Hematopoietic multipotent progenitor cell treated with erythropoietin and hydrocortisone succinate and interleukin-3 and kit ligand, for 6 days (in vitro differentiated cells): ENCODE measurements around the gene RNASE3.
"Not testable (repeated sequence)": the region's sequence is repeated elsewhere in the genome, so short reads cannot be mapped to it uniquely, and the experiment has no call there.

Source experiments
- DNase-seq: peaks from one replicate; pipeline ENCODE4 v3.0.0-alpha.2; 2015

The RNASE3 gene

GRCh38 chr14:20891126-20891825 lies at the start of gene RNASE3:
RNASE3 (plus strand) TSS chr14:20891385; CDS start chr14:20891687, 302 bp downstream.
- peak; percentile 41 for DNase-seq

DNA sequence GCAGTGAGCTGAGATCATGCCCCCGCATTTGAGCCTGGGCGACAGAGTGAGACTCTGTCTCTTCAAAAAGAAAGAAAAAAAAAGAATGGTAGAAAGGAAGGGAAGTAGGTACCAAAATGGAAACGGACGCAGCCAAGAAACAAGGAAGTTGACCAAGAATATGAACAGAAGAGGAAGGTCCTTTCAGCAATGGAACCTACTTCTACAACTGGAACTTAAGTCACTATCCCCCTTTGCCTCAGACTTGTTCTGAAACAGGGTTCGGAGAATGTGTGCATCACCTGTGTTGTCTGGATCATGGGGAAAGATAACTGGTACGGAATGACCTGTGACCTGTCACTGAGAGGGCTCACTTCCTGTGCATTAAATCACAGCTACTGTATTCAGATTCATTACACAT lies 44.6 kb upstream of the RNASE3 start:
- DNase-seq: no peak

DNA sequence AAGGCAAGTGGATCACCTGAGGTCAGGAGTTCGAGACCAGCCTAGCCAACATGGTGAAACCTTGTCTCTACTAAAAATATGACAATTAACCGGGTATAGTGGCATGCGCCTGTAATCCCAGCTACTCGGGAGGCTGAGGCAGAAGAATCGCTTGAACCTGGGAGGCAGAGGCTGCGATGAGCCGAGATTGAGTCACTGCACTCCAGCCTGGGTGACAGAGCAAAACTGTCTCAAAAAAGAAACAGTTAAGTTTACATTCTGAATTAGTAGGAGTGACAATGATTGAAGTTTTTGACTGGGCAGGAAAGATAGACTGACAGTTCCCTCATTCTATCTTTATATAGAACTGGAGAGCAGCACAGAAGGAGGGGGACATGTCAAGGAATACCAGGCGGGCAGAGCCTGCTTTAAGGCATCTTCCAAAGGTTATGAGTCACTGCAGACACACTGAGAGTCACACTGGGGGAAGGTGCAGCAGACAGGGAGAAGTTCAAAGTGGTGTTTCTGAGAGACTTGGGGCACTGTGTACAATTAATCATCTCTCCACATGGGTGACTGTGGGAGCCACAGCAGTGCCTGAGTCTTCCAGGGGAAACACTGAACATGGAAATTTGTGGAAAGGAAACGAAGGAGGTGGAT lies 42.8 kb upstream of the RNASE3 start:
- no peak for DNase-seq

DNA sequence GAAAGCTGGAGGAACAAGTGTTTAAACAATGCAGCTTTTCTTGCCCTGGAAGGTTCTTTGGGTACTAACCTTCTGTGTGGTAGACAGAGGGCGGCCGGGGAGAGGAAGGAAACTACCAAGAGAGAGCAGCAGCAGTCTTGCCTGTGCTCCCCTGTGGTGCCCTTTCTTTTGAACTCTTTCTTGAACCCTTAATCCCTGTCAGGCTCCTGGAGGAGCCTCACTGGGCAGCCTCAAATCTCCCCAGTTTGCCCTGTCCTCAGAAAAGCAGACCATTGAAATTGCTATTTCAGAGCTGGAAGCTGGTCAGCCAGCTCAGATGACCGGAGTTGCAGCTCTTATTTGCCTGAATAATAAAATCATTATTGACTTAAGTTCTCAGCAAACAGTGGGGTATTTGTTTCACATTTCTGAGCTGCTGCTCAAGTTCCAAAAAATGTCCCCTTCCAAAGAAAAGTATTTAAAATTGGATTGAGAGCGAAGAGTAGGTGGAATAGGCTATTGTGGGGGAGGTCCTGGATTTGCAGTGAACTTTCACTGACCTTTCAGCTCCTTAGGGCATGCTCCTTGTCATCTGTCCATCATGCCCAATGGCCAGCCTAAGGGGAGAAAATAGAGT lies 42.1 kb upstream of the RNASE3 start:
- no peak for DNase-seq

DNA sequence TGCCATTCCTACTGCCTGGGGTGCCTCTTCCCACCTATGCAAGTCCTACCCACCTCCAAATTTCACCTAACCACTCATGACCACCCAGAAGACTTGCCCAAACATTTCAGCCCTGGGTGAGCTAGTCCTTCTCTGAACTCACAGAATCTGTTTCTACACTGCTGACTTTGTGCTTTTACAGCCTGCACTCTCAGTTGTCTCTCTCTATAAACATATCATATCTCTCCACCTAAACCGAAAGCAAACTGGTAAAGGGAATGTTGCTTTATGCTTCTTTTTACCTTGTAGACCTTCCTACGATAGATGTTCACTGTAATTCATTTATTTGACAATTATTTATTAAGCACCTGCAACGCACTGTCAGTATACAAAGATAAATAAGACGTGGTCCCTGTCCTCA lies 38.1 kb upstream of the RNASE3 start:
- no peak for DNase-seq

DNA sequence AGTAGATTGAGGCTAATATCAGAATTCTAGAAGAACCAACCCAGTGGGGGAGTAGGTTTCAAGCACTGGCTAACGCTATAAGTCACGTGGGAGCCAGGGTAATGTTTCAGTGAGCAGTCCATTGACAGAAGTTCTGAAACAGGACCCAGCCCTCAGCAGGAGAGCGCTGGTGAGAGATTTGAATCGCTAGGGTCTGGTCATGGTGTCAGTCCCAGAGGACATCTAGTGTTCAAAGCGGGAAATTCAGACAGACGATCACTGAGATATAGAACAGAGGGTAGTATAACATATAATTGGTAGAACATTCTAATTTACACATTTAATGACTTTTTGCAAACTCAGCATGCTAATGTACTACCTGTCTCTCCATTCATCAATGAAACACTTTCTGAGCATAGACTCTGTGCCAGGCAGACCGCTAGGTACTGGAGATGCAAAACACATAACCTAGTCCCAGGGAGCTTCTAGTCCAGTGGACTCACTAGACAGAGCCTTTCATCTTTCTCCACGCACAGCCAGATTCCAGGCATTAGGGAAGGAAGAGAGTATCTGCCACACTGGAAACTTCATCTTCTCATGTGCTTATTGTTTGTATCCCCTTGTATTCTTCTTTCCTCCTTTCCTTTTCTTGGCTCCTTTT lies 35.4 kb upstream of the RNASE3 start:
- DNase-seq: peak; percentile 96

- no peak for DNase-seq
Measured at GRCh38 chr14:20857207-20857606, 34.0 kb upstream of the RNASE3 start.

GRCh38 chr14:20857630-20858261 lies 33.4 kb upstream of the RNASE3 start:
- DNase-seq: peak; percentile 89

DNA sequence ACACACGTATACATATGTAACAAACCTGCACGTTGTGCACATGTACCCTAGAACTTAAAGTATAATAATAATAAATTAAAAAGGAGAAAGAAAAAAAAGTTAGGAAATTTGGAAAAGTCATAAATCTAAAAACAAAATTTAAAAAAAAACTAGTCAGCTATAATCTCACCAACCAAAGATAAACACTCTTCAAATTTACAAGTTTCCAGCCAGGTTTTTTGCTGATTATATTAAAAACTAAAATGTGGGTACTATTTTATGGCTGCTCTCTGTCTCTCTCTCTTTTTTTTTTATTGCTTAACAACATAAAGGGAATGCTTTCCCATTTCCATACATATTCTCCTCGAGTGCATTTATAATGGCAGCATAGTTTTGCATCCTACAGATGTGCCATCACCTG lies 25.0 kb upstream of the RNASE3 start:
- no peak for DNase-seq

DNA sequence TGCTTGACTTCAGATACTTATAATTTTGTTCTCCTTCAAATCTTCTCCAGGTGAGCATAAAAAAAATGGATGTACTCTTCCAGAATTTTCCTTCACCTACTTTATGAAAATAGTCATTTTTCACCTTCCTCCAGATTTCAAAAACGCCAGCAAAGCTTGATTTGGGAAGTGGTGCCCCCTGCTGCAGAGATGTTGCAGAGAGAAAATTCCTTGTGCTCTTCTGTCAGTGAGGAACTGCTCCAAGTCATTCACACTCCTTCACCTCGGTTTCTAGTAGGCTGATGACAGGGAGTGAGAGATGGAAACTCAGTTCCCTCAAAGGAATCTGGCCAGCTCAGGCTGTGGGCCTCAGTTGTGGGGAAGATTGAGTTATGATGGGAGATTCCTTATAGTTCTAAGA lies 24.2 kb upstream of the RNASE3 start:
- peak; percentile 54 for DNase-seq

DNA sequence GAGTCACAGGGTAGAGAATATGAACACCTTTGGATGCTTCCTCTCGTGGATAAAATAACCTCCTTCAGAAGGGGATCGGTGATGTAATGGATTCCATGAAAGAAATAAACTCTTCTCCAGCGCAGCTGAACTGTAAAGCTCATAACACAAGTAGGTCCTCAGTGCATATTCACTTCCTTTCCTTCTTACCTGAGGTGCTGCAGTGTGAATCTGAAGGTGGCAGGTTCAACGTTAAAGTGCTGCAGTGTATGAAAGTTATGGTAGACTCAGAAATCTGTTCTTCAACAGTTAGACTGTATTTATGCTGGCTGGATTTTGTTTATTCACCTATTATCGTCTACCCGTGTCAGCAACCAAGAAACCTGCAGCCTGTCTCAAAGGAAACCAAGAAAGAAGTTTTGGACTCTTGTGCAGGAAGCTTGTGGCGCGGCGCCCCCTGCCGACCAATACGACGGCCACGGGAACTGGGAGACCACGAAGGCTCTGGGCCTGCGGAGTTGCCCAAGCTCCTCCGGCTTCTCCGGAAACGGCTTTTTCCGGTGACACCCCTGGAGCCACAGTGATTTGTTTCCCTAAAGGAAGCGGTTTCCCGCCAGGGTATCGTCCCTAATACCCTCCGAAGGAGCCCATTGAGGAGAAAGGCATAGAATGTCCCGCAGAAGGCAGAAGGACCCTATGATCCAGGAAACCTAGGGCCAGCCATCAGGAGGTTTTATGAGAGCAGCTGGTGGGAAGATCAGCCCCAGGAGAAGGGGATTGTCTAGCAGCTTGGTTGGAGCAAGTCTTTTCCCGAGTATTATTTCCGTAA lies 17.6 kb upstream of the RNASE3 start:
- DNase-seq: peak; percentile 93

GRCh38 chr14:20877016-20877415 lies 14.2 kb upstream of the RNASE3 start:
- DNase-seq: no peak

DNA sequence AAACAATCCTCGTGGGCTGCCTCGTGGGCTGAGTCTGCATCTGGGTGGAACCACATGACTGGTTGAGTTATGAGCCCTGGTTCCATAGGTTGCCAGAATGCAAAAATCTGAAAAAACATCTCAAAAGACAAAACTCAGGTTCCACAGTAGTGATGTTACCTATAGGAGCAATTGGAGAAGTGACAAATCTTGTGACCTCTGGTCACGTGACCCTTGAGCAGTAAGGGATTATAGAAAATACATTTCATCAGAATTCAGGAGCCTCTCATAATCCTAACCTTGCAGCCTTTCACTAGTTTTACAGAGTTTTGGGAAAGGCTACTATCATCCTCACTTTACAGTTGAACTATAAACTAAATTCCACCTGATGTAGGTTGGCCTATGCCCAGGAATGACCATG lies 12.5 kb upstream of the RNASE3 start:
- no peak for DNase-seq

DNA sequence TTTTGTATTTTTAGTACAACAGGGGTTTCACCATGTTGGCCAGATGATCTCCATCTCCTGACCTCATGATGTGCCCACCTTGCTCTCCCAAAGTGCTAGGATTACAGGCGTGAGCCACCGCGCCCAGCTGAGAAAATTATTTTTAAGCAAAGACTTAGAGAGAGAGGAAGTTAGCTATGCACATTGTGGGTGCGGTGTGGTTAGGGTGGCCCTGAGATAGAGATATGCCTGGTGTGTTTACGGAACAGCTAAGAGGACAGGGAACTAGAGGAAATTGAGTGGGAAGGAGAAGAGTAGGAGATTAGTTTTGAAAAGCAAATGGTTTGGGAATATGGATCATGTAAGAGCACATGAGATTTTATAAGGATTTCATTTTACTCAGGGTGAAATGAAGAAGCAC lies 10.0 kb upstream of the RNASE3 start:
- peak; percentile 58 for DNase-seq

- not testable (repeated sequence) for DNase-seq
Measured at GRCh38 chr14:20882787-20883186, 8.4 kb upstream of the RNASE3 start.

GRCh38 chr14:20888411-20888810 lies 2.8 kb upstream of the RNASE3 start:
- not testable (repeated sequence) for DNase-seq

DNA sequence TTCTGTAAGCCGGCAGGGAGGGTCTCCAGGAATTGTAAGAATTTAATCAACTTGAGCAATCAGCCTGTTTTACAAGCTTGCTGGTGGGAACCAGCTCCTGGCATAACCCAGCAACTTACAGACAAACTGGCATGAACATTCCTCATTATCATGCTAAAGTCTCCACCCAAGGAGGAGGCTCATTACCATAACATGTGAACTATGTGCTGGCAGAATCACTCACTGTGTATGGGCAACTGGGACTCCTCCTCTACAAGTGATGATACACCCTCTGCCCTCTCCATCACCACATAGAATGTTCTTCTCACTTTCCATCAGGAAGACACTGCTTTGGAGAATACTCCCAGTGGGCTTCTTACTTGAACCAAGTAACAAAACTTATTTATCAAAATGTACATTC lies 4.1 kb downstream of the RNASE3 start:
- not testable (repeated sequence) for DNase-seq

DNA sequence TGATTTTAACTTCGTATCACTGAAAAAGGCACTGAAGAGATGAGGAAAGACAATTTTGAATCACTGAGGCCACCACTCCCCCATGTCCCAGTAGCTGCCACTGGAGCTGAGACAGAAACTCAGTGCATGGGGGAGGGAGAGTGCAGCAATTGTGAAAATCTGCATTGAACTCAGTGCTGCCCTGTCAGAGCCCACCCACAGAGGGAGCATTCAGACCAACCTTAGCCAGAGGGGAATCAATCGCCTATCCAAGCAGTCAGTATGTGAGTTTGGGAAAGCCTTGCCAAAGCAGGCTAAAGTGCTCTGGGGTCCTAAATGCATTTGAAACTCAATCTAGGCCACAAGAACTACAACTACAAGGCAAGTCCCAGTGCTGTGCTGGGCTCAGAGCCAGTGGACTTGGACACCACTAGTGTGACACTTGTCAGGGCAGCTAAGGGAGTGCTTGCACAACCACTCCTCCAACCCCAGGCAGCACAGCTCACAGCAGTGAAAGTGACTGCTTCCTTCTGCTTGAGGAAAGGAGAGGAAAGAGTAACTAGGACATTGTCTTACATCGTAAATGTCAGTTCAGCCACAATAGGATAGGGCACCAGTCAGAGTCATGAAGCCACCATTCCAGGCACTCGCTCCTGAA lies 13.3 kb downstream of the RNASE3 start:
- peak; percentile 41 for DNase-seq

DNA sequence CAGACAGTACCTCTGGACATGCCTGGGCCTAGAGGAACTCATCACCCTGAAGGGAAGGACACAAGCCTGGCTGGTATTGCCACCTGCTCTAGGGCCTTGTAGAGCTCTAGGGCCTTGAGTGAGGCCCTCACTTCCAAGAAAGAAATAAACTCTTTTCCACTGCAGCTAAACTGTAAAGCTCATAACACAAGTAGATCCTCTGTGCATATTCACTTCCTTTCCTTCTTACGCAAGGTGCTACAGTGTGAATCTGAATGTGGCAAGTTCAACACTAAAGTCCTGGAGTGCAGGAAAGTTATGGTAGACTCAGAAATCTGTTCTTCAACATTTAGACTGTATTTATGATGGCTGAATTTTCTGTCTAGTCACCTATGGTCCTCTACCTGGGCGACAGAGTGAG lies 14.5 kb downstream of the RNASE3 start:
- peak; percentile 17 for DNase-seq

DNA sequence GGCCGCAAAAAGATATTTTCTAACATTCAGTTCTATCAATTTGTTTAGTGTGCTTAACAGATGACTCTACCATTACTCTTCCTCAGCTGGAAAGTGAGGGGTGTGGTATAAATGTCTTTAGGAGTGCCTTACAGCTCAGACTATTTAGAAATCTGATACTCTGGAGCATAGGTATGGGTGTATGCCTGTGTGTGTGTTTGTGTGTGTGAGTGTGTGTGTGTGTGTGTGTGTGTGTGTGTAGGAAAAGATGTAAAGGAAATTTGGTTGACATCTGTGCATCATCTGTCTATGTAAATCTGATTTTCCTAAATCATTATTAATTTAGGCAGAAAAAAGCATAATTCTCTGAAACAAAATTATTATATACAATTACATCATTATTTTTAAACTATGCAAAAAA lies 16.0 kb downstream of the RNASE3 start:
- no peak for DNase-seq

DNA sequence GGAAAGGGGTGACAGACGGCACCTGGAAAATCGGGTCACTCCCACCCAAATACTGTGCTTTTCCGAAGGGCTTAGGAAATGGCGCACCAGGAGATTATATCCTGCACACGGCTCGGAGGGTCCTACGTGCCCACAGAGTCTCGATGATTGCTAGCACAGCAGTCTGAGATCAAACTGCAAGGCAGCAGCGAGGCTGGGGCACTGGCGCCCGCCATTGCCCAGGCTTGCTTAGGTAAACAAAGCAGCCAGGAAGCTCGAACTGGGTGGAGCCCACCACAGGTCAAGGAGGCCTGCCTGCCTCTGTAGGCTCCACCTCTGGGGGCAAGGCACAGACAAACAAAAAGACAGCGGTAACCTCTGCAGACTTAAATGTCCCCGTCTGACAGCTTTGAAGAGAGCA lies 19.6 kb downstream of the RNASE3 start:
- DNase-seq: not testable (repeated sequence)
